GM19372 (cell line): ENCODE results near the gene TEDC2.

Experiments used
- ATAC-seq: cut with Tn5 transposase; IDR thresholded peaks from one replicate; pipeline ENCODE4 v1.9.1; 2021; ENCODE audit warnings: mild to moderate bottlenecking, low read depth, moderate library complexity; ENCODE audit not compliant: unreplicated experiment

The TEDC2 gene

GRCh38 chr16:2490190-2491105 lies 30.5 kb downstream of the TEDC2 start:
- no peak for ATAC-seq

GRCh38 chr16:2492292-2492691 lies 32.4 kb downstream of the TEDC2 start:
- ATAC-seq = no peak

- ATAC-seq = no peak
Observed at GRCh38 chr16:2493605-2494004, 33.7 kb downstream of the TEDC2 start.

DNA sequence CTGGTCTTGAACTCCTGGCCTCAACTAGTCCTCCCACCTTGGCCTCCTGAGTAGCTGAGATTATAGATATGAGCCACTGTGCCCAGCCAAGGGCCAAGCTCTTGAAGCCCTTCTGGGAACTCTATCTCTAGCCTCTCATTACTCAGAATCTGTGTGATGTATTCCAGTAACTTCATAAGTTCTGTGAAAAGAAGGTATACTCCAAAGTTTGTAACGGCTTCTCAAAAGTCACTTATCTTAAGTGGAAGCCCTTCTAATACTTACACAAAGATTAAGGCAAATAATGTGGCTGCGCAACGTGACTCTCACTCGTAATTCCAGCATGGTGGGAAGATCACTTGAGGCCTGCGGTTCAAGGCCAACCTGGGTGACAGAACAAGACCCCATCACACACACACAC lies 34.7 kb downstream of the TEDC2 start:
- no peak for ATAC-seq

DNA sequence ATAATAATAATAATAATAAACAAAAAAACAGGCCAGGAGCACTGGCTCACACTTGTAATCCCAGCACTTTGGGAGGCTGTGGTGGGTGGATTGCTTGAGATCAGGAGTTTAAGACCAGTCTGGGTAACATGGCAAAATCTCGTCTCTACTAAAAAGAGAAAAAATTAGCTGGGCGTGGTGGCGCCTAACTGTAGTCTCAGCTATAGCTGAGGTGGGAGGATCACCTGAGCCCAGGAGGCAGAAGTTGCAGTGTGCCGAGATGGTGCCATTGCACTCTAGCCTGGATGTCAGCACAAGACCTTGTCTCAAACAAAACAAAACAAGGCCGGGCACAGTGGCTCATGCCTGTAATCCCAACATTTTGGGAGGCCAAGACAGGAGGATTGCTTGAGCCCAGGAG lies 35.1 kb downstream of the TEDC2 start:
- no peak for ATAC-seq

DNA sequence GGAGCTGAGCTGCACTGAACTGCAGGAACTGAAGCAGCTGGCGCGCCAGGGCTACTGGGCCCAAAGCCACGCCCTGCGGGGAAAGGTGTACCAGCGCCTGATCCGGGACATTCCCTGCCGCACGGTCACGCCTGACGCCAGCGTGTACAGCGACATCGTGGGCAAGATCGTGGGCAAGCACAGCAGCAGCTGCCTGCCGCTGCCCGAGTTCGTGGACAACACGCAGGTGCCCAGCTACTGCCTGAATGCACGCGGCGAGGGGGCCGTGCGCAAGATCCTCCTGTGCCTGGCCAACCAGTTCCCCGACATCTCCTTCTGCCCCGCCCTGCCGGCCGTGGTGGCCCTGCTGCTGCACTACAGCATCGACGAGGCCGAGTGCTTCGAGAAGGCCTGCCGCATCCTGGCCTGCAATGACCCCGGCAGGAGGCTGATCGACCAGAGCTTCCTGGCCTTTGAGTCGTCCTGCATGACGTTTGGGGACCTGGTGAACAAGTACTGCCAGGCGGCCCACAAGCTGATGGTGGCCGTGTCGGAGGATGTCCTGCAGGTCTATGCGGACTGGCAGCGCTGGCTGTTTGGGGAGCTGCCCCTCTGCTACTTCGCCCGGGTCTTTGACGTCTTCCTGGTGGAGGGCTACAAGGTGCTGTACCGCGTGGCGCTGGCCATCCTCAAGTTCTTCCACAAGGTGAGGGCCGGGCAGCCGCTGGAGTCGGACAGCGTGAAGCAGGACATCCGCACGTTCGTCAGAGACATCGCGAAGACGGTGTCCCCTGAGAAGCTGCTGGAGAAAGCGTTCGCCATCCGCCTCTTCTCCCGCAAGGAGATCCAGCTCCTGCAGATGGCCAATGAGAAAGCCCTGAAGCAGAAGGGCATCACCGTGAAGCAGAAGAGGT lies 36.6 kb downstream of the TEDC2 start:
- ATAC-seq = no peak

- ATAC-seq = no peak
Observed at GRCh38 chr16:2497116-2497630, 37.3 kb downstream of the TEDC2 start.

DNA sequence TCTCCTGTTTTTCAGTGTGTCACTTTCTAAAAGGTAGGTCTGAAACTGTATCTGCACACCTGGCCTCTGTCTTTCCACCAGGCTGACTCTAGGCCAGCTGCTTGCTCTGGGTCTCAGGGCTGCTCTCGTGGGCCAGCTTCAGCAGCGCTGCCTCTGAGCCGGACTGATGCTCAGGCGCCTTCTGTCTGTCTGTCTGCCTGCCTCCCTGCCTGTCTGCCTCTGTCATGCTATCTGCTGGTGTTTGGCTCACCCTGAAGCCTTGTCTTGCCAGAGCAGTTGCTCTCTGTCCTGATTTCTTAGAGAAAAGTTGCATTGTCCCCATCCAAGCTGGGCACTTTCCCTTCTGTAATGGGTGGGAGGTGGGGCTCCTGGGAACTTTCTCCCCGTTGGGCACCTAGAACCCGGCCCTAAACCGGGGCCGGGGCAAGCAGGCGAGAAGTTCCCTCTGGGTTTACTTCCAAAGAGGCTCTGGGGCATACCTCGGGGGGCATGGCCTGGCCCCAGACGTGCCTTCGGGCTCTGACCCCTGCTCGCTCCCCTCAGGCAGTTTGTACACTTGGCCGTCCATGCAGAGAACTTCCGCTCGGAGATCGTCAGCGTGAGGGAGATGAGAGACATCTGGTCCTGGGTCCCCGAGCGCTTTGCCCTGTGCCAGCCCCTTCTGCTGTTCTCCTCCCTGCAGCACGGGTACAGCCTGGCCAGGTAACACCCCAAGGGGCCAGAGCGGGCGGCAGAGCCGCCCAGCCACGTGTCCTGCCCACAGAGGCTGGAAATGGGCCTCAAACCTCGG lies 38.0 kb downstream of the TEDC2 start:
- no peak for ATAC-seq

DNA sequence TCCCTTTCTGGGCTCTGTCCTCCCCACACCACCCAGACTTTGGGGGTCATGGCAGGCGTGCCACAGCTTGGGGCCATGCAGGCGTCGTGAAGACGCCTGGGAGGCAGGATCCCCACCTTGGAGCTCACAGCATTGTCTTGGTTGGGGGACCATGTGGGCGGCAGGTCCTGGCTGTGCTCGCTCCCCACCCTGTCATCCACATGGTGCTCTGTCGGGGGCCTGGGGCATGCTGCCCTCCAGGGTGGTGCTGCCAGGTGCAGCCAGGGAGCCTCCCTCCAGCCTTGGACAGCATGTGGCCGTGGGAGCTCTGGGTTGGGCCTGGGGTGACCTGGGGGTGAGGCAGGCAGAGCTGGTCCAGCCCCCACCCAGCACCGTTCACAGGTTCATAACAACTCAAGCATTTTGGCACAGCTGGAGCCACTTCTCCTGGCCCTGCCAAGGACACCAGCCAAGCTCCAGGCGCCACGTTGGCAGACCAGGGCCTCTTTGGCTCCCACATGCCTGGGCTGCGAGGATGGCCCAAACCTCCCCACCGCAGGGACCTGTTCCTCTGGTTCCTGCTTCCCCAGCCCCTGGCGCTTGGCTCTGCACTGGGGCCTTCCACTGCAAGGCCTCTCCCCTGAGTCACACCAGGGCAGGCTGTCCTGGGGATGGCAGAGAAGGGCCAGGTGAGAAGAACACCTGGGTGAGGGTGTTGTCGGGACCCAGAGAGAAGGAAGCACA lies 38.8 kb downstream of the TEDC2 start:
- no peak for ATAC-seq

DNA sequence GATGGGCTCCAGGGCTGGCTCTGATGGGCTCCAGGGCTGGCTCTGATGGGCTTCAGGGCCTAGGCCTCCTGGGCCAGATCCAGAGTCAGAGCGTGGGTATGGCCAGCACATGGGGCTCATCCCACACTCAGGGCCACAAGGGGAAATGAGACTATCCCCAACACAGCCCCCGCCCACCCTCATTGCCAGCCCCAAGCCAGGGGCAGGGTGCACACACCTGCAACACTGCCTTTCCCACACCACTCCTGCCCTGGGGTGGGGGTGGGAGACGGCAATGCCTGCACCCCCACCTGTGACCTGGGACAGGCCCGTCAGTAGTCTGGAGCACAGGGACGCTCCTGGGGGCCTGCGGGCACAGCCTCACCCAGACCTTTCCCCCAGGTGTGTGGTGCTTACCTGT lies 39.5 kb downstream of the TEDC2 start:
- ATAC-seq = no peak

- no peak for ATAC-seq
Observed at GRCh38 chr16:2499890-2500429, 40.1 kb downstream of the TEDC2 start.

GRCh38 chr16:2500430-2500917 lies 40.6 kb downstream of the TEDC2 start:
- ATAC-seq = no peak

DNA sequence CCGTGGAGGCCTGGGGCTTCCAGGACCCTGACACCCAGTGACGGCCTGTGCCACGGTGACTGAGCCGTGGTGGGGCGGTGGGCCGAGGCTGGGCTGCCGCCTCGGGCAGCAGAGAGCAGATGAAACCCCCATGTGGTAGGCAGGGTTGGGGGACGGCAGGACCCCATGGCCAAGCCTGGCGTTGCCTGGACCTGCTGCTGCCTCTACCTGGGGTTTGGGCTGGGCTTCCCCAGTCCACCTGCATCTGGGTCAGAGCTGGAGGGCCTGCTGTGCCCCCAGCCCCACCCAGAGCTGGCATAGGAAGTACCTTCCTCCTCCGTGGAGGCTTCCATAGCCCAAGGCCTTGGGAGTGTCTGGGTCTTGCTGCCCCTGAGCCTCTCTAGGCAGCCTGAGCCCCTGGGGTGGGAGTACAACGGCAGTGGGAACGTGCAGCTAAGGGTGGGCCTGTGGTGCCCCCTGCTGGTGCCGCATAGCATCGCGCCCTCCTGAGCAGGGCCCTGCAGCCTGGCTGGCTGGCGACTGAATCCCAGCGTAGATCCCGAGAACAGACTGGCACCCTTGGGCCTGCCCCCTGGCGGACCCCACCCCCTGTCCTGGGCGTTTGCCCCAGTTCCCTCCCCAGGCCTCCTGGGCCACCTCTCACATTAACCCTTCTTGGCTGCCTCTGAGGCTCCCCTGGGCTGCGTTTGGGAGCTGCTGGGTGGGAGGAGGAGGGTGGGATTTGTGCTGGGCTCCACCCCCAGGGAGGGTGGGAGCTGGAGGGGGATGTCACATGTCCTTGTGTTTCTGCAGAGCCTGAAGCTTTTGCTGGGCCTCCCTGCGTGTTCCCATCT lies 41.2 kb downstream of the TEDC2 start:
- ATAC-seq = no peak

DNA sequence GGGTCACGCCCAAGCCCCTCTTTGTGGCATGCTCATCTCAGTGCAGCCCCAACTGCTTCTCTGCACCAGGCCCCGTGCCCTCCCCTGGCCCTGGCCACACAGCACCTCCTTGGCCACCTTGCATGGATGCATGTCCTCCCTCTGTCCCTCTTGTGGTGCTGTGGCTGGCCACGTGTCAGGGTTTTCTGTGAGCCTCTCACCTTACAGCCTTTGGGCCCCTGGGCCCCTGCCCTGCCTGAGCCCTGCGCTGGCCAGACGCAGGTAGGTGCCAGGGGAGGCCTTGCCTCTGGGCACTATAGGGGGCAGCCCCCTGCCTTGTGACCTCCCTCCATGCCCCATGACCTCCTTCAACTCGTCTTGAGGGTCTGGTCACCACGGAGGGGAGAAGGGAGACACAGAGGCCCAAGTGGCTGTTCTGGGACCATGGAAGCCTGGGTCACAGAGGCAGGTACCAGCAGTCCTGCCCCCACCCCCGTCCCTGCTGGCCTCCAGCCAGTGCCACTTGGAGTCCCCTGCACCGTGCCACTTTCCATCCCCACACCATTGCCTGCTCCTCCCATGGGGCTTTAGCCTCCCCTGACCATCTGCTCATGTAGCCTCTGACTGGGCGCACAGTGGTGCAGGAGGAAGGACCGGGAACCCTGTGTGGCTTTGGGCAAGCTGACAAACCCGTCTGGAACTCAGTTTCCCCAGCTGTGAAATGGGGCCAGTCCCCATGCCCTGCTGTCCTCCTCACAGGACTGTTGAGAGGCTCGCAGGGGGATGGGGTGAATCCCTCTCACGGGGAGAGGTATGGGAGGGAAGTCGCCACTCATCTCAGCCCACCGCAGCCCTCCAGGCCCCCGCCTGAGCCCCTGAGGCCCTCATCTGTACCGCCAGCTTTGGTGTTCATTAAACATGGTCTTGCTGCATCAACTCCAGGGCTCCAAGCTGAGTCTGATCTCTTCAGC lies 42.3 kb downstream of the TEDC2 start:
- ATAC-seq = no peak

- no peak for ATAC-seq
Observed at GRCh38 chr16:2505695-2506094, 45.8 kb downstream of the TEDC2 start.

GRCh38 chr16:2507052-2507659 lies 47.2 kb downstream of the TEDC2 start:
- no peak for ATAC-seq

DNA sequence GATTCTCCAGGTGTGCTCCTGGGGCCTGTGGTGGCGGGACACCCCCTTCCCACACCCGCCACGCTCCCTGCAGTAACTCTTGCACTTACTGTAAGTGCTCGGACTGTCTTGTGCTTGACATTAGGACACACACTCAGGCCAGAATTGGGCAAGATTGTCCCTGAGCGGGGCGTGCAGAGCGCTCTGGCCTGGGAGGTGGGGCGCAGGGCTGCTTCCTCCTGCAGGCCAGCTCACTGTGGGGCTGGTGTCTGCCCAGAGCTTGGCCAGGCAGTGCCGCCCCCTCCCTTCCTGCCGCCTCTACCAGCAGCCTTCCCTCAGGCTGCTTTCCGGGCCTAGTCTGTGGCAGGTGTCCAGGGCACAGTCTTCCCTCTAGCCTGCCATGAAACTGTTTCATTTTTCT lies 47.8 kb downstream of the TEDC2 start:
- no peak for ATAC-seq
